Ovary (tissue), 9 donors: ENCODE measurements around the gene CELF2. TPM values are rescaled to one million over a fixed set of nuclear protein-coding genes. Genes with fewer than 3 reads are reported as not detected.
A peak's percentile ranks its signal among the peaks of the same experiment; 100 is the strongest.

Source experiments
- DNase-seq, 5 donors: peaks; one replicate each; pipeline ENCODE4 v3.0.0-alpha.2; 2019 to 2020
- H3K27ac ChIP-seq, 2 donors: fragments of 200-600 bp; one replicate each; pipeline versions ENCODE4 v1.5.1 to v1.8.0; 2019 to 2022
- H3K27me3 ChIP-seq: fragments of 200-600 bp; one replicate; pipeline ENCODE4 v1.8.0; 2022
- H3K36me3 ChIP-seq: fragments of 200-600 bp; sonication (generic); one replicate; pipeline ENCODE4 v1.5.1; 2019
- H3K4me1 ChIP-seq: one replicate; pipeline ENCODE4 v1.8.1; 2013; ENCODE audit warnings: mild to moderate bottlenecking, moderate library complexity; ENCODE audit not compliant: insufficient read depth
- H3K4me3 ChIP-seq: fragments of 200-600 bp; sonication (generic); one replicate; pipeline ENCODE4 v1.5.1; 2017
- H3K9me3 ChIP-seq, 2 donors: fragments of 200-600 bp in 1 of 2; sonication (generic) in 1 of 2; one replicate each; pipeline versions ENCODE4 v1.5.1 to v1.8.1; 2013 to 2019; ENCODE audit warnings: mild to moderate bottlenecking in 1 of 2, moderate library complexity in 1 of 2
- CTCF ChIP-seq, 3 donors: fragments of 450-650 bp in 2 of 3; fragments of 200-600 bp in 1 of 3; IDR thresholded peaks; one replicate each; pipeline versions ENCODE4 v1.5.1 to v1.8.0; 2016 to 2022; ENCODE audit warnings: antibody characterized with exemption in 3 of 3, mild to moderate bottlenecking in 1 of 3
- EP300 ChIP-seq: sonication (generic); formaldehyde crosslinking; IDR thresholded peaks from one replicate; pipeline ENCODE4 v1.6.1; 2017; ENCODE audit warnings: antibody characterized with exemption
- POLR2A ChIP-seq: fragments of 450-650 bp; IDR thresholded peaks from one replicate; pipeline ENCODE4 v1.6.1; 2017; ENCODE audit warnings: antibody characterized with exemption, mild to moderate bottlenecking, moderate library complexity
- WGBS, 3 donors: extraction: QIAGEN DNeasy Blood & Tissue Kit in 1 of 3; methylation state at CpG; one replicate each; pipeline versions ENCODE4 v1.1.5 to v1.1.7; 2013 to 2017; 5-methylcytosine and 5-hydroxymethylcytosine counted together
- intact Hi-C, 4 donors: fragments of 100-400 bp; cut with DNase I; formaldehyde crosslinking; loops; one replicate each; pipeline versions ENCODE4 v1.11.0 to v1.15.1; 2022 to 2023
- polyA plus RNA-seq, 2 donors: library from polyadenylated mRNA; stranded (reverse); fragments of 200-250 nt in 1 of 2; fragments of 350-450 nt in 1 of 2; fragmentation: Illumina TruSeq in 1 of 2; extraction: RNeasy Lipid Tissue Mini Kit (QIAGEN cat#74804) in 1 of 2; gene quantifications; one replicate each; pipeline ENCODE4 v1.2.3, GENCODE V29; 2013 to 2014
- total RNA-seq, 7 donors: library from RNA; depleted of rRNA in 2 of 7; stranded (reverse); fragments of >200 nt in 2 of 7; fragmentation: NEBNext Ultra II Directional in 3 of 7; extraction: Animal tissue kit (Norgen Biotek cat#: 25700) in 3 of 7; gene quantifications; one replicate each; pipeline versions ENCODE4 v1.1.0 to v1.2.4, GENCODE V29; 2016 to 2023
- donor health status: DM: no; HTN: no; CAD: no; lungs with moderate emphysema.
- donor health status: DM: no; HTN: no; CAD: no.
- donor health status: Bipolar disorder and iron deficiency.
- donor health status: DM: yes; HTN: yes; CAD: no.
- donor health status: DM: no; HTN: no; CAD: no.
- donor health status: DM: yes; HTN: yes; CAD: no.

CELF2 gene
- total and polyA plus RNA-seq, 9 donors, result 38.8 to 107 (median 69.0) TPM

- H3K36me3 ChIP-seq, result no peaks in the 10 kb centered on the region
- H3K4me1 ChIP-seq, result peaks cover 9% of the 10 kb centered on the region
- H3K4me3 ChIP-seq, result no peak overlapping the region
- no peak for TF ChIP-seq CTCF (IDR thresholded peaks at IDR 0.05)
- TF ChIP-seq EP300, result no peak
- no peak overlapping the region for H3K27ac ChIP-seq
- intact Hi-C loops, result loop anchor here in 1 of 4 donors (10.0 kb wide), 1 partner anchor 222 kb away; no protein-coding TSS in a partner anchor
- 41 to 62% (median 56%) methylated on average over 4 of the region's 4 CpGs for WGBS, 3 donors
- DNase-seq, result no peak
- no peaks in the 10 kb centered on the region for H3K27me3 ChIP-seq
- no peaks in the 10 kb centered on the region for H3K9me3 ChIP-seq
Observed at GRCh38 chr10:11266426-11266825, 248.8 kb downstream of the CELF2 start.

- 36 to 58% (median 39%) methylated on average over 18 of the region's 18 CpGs for WGBS, 3 donors
Observed at GRCh38 chr10:11270135-11270857, 252.6 kb downstream of the CELF2 start.

GRCh38 chr10:11270858-11271179 is 253.1 kb downstream of the CELF2 start:
- Histone ChIP-seq H3K4me1 (peaks cover 6% of the 10 kb centered on the region), H3K36me3 (no peaks in the 10 kb centered on the region), H3K9me3 (no peaks in the 10 kb centered on the region), H3K4me3 (no peak overlapping the region), H3K27me3 (no peaks in the 10 kb centered on the region), H3K27ac (no peak overlapping the region)
- 38 to 62% (median 44%) methylated on average over 7 of the region's 7 CpGs for WGBS, 3 donors
- TF ChIP-seq POLR2A (no peak), CTCF (IDR thresholded peaks at IDR 0.05) (no peak), EP300 (no peak)
- intact Hi-C loops, result loop anchor here in 1 of 4 donors (5.0 kb wide), 1 partner anchor 1929 kb away; no protein-coding TSS in a partner anchor
- no peak for DNase-seq

More at GRCh38 chr10:11270135-11270857, 252.6 kb downstream of the CELF2 start:
- H3K4me1 ChIP-seq, result peaks cover 8% of the 10 kb centered on the region
- TF ChIP-seq POLR2A, result no peak
- peak; percentile 67 to 86 (median 84) for TF ChIP-seq CTCF (IDR thresholded peaks at IDR 0.05)
- peak; percentile 78 to 89 (median 86) for DNase-seq
- no peak overlapping the region for H3K4me3 ChIP-seq
- intact Hi-C loops, result loop anchor here in 1 of 4 donors (5.0 kb wide), 1 partner anchor 1928 kb away; no protein-coding TSS in a partner anchor
- H3K9me3 ChIP-seq, result no peaks in the 10 kb centered on the region
- no peaks in the 10 kb centered on the region for H3K36me3 ChIP-seq
- peak overlapping the region in 1 of 2 donors; percentile 37 for H3K27ac ChIP-seq
- H3K27me3 ChIP-seq, result no peaks in the 10 kb centered on the region

- TF ChIP-seq CTCF (IDR thresholded peaks at IDR 0.05) (no peak), EP300 (no peak), POLR2A (no peak)
- intact Hi-C loops, result loop anchor here in 1 of 4 donors (5.0 kb wide), 1 partner anchor 1931 kb away; no protein-coding TSS in a partner anchor
Observed at GRCh38 chr10:11272915-11273389, 255.3 kb downstream of the CELF2 start.

More at GRCh38 chr10:11272915-11273389, 255.3 kb downstream of the CELF2 start:
- Histone ChIP-seq H3K27me3 (no peaks in the 10 kb centered on the region), H3K27ac (no peak overlapping the region), H3K4me3 (no peak overlapping the region), H3K36me3 (no peaks in the 10 kb centered on the region), H3K4me1 (peaks cover 4% of the 10 kb centered on the region), H3K9me3 (no peaks in the 10 kb centered on the region)
- DNase-seq, result no peak
- WGBS, 3 donors, result 88 to 96% (median 94%) methylated on average over 15 of the region's 15 CpGs
